GM18499 (cell line): ENCODE data around the gene MYO1D.
"Not testable (repeated sequence)": the region's sequence is repeated elsewhere in the genome, so short reads cannot be mapped to it uniquely, and the experiment has no call there.

Experiments
- ATAC-seq: cut with Tn5 transposase; IDR thresholded peaks from one replicate; pipeline ENCODE4 v1.9.1; 2021; ENCODE audit warnings: moderate number of reproducible peaks; ENCODE audit not compliant: insufficient read depth, unreplicated experiment

MYO1D gene

GRCh38 chr17:32821987-32822934 is 54.7 kb downstream of the MYO1D start:
- ATAC-seq = not testable (repeated sequence)

- no peak for ATAC-seq
Measured at GRCh38 chr17:32820440-32820839, 56.5 kb downstream of the MYO1D start.

DNA sequence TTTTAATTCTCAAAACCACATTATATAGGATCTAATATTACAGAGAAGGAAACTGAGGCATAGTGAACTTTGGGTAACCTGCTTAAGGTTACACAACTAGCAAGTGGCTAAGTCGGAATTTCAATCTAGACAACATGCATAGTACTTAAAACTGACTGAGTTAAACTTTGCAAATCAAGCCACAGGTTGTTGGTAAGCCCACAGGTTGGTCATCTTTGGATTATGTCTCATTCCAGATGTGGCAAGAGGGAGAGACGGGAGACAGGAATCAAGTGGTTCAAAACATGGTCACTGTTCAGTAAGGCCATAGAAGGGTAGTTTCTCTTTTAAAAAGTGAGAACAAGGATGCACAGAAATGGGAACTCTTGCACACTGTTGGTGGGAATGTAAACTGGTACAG is 57.1 kb downstream of the MYO1D start:
- no peak for ATAC-seq

DNA sequence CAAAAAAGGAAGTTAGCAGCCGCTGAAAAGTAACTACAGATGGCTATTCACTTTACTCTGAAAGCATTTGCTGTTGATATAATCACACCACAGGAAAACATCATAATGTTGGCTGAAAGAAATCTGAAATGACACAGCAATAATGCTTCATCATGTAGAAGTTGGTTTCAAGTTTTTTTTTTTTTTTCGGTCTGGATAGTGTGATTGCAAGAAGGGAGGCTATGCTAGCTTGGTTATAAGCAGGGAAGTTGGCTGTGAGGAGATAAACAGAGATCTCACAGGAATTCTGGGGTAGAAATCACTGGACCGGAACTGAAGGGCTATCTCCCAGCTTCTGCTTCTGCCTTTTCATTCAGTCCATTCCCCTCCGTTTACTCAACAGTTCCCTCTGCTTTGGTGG is 57.9 kb downstream of the MYO1D start:
- ATAC-seq = no peak

DNA sequence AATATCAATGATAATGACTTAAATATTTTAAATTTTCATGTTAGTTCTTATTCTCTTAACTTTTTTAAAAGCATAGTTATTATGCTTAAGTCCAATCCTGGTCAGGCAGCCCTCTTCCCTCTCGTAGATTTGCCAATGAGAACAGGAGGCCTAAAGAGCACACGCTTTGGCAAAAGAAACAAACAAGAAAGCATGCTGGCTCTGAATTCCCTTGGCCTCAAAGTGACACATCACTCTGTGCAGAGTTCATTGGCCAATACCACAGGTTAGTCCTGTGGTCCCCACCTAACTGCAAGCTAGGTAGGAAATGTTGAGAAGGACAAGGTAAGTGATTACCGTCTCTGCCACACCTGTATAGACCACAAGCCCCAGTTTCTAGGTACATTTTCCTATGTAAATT is 61.5 kb downstream of the MYO1D start:
- no peak for ATAC-seq

DNA sequence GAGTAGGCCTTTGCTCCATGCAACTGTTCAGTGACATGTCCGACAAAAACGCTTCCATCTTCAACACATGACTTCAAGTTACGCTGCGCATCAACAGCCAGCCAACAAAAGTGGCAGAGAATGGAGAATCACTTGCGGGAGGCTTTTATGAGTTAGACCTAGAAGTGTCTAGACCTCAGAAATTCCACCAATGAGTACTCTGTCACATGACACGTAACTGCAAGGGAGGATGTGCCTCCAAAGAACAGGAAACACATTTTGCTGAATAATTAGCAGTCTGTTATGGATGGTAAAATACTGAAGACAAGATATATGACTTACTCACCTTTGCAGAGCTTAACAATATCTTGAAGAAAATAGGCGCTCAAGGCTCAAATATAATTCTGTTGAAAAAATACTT is 62.1 kb downstream of the MYO1D start:
- no peak for ATAC-seq

GRCh38 chr17:32813021-32813420 is 63.9 kb downstream of the MYO1D start:
- no peak for ATAC-seq

- no peak for ATAC-seq
Measured at GRCh38 chr17:32810690-32811089, 66.2 kb downstream of the MYO1D start.

GRCh38 chr17:32807577-32807976 is 69.3 kb downstream of the MYO1D start:
- no peak for ATAC-seq

GRCh38 chr17:32806646-32807045 is 70.3 kb downstream of the MYO1D start:
- no peak for ATAC-seq

DNA sequence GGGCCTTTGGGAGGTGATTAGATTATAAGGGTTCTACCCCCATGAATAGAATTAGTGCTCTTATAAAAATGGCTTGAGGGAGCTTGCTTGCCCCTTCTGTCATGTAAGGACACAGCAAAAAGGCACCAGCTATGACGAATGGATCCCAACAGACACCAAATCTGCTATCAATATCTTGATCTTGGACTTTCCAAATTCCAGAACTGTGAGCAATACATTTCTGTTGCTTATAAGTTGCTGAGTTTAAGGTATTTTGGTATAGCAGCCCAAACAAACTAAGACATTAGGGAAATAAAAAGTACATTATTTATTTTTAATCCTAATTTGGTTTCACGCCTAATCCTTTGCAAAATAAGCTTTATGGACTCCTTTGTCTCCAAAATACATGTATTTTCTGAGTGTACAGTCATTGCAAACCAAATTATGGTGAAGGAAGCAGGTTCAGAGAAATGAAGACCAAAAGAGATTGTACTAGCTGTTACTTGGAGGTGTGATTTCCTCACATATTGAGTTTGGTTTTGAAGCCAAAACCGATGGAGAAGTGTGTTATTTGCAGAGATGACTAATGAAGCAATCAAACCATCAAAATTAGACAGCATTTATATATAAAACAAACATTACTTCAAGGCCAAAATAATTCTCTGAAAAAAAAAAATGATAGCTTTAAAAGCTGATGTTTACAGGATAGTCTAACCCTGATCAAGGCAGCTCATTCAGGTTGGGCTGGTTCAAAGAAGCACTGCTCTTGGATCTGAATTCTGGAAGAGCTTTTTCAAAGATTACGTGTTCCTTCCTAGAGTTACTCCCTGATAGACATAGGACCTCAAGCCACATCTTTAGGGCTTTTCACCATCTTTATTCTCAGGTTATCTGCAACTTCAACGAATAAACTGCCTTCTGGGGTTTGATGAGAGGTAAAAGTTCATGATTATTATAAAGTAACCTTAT is 71.6 kb downstream of the MYO1D start:
- ATAC-seq = no peak

DNA sequence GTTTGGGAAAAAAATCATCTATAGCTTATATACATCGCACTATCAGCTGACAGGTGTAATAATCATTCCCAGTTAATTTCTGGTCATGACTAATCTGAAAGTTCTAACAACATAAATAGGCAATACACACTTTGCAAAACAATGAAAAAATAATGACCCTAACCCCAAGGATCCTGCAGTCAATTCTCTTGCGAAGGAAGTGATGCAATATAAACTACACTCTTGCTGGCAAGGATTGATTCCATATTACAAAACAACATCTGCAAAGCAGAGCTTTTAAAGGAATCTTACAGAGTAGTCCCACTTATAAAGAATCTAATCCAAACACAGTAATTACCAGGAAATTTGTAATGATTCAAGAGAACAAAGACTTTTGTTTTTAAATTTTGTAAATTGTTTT is 73.4 kb downstream of the MYO1D start:
- ATAC-seq = no peak

GRCh38 chr17:32802306-32802705 is 74.6 kb downstream of the MYO1D start:
- no peak for ATAC-seq

GRCh38 chr17:32801641-32802040 is 75.3 kb downstream of the MYO1D start:
- ATAC-seq = no peak

- ATAC-seq = no peak
Measured at GRCh38 chr17:32801193-32801592, 75.7 kb downstream of the MYO1D start.

GRCh38 chr17:32798938-32799337 is 78.0 kb downstream of the MYO1D start:
- no peak for ATAC-seq

GRCh38 chr17:32795339-32795979 is 81.5 kb downstream of the MYO1D start:
- ATAC-seq = no peak

DNA sequence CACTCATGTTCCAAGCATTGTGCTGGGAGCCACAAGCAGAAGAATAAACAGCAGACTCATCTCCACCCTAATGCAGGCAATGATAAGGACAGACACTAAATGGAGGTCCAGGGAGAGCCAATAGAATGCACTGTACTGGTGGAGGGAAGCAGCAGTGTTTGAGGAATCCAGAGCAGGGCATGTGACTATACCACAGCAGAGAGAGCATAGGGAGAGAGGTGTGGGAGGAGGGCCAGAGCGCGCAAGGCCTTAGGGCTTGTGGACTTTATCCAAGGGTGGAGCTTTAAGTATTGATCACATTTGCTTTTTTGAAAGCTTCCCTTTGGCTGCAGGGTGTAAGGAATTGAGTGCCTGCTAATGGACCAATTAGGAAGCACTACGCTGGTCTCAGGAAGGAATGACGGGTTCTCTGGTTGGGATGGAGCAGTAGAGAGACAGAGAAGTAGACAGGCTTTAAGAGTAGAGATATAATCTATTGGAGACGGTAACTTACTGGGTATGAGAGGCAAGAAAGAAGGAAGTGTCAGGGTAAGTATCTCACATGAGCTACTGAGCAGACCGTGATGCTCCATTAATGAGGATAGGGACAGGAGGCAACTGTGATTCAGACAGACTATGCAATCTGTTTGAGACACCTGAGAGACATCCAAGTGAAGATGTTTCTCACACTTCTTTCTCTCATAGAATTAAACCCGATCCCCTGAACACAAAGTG is 82.2 kb downstream of the MYO1D start:
- no peak for ATAC-seq

- ATAC-seq = no peak
Measured at GRCh38 chr17:32793841-32794240, 83.1 kb downstream of the MYO1D start.

- ATAC-seq = no peak
Measured at GRCh38 chr17:32792207-32792606, 84.7 kb downstream of the MYO1D start.
